NCI-H748 (cell line): Measurements from ENCODE around the gene STARD13.
A peak's percentile ranks its signal among the peaks of the same experiment; 100 is the strongest.

Experiments
- DNase-seq: peaks from one replicate; lab custom pipeline; 2025; ENCODE audit not compliant: unreplicated experiment; lab: John Stamatoyannopoulos, UW

The STARD13 gene

GRCh38 chr13:33069365-33069764 lies 216.2 kb downstream of the STARD13 start:
- peak; percentile 49 for DNase-seq

GRCh38 chr13:33066329-33066728 lies 219.2 kb downstream of the STARD13 start:
- no peak for DNase-seq

GRCh38 chr13:33060815-33061214 lies 224.7 kb downstream of the STARD13 start:
- no peak for DNase-seq

GRCh38 chr13:33058776-33059327 lies 226.7 kb downstream of the STARD13 start:
- no peak for DNase-seq

- DNase-seq: peak; percentile 60
Measured at GRCh38 chr13:33057019-33057780, 228.4 kb downstream of the STARD13 start.

- no peak for DNase-seq
Measured at GRCh38 chr13:33053397-33054066, 232.0 kb downstream of the STARD13 start.
